H9 (cell line): ENCODE measurements around the gene SLC33A1. TPM values are rescaled to one million over a fixed set of nuclear protein-coding genes. Genes with fewer than 3 reads are reported as not detected.

Source experiments
- DNase-seq: peaks from one replicate; pipeline ENCODE4 v3.0.0-alpha.2; 2017
- H2AFZ ChIP-seq: one replicate; pipeline ENCODE4 v1.6.1; 2013; ENCODE audit warnings: mild to moderate bottlenecking, low read length, control low read depth, moderate library complexity
- H2AK5ac ChIP-seq: 2 replicates; pipeline ENCODE4 v1.6.1; 2013; ENCODE audit warnings: low read length, control low read depth, mixed read lengths; ENCODE audit not compliant: insufficient read length
- H2BK120ac ChIP-seq: one replicate; pipeline ENCODE4 v1.6.1; 2013; ENCODE audit warnings: low read depth, mild to moderate bottlenecking, low read length, control low read depth, inconsistent platforms; ENCODE audit not compliant: poor library complexity, severe bottlenecking
- H2BK12ac ChIP-seq: 2 replicates; pipeline ENCODE4 v1.6.1; 2013; ENCODE audit warnings: low read length, control low read depth, mixed read lengths, low read depth; ENCODE audit not compliant: insufficient read length
- H2BK15ac ChIP-seq: 2 replicates; pipeline ENCODE4 v1.6.1; 2013; ENCODE audit warnings: low read depth, low read length, control low read depth
- H2BK20ac ChIP-seq: one replicate; pipeline ENCODE4 v1.6.1; 2013; ENCODE audit warnings: low read depth, mild to moderate bottlenecking, low read length, control low read depth, inconsistent platforms; ENCODE audit not compliant: poor library complexity, severe bottlenecking
- H2BK5ac ChIP-seq: 2 replicates; pipeline ENCODE4 v1.6.1; 2013; ENCODE audit warnings: low read length, control low read depth, mixed read lengths; ENCODE audit not compliant: insufficient read length
- H3K14ac ChIP-seq: 2 replicates; pipeline ENCODE4 v1.6.1; 2013; ENCODE audit warnings: low read length, control low read depth; ENCODE audit not compliant: insufficient read depth
- H3K18ac ChIP-seq: 2 replicates; pipeline ENCODE4 v1.6.1; 2013; ENCODE audit warnings: low read depth, mild to moderate bottlenecking, mixed read lengths, low read length, control low read depth; ENCODE audit not compliant: insufficient read length
- H3K23ac ChIP-seq: 2 replicates; pipeline ENCODE4 v1.6.1; 2013; ENCODE audit warnings: low read length, control low read depth, mixed read lengths, low read depth; ENCODE audit not compliant: insufficient read length
- H3K23me2 ChIP-seq: 2 replicates; pipeline ENCODE4 v1.6.1; 2013; ENCODE audit warnings: low read depth, mild to moderate bottlenecking, mixed read lengths, low read length, control low read depth; ENCODE audit not compliant: insufficient read length, poor library complexity, severe bottlenecking
- H3K27ac ChIP-seq: 2 replicates; pipeline ENCODE4 v1.5.1; 2013; ENCODE audit warnings: low read length, control low read depth, mixed read lengths, low read depth; ENCODE audit not compliant: insufficient read length
- H3K27me3 ChIP-seq: 2 replicates; pipeline ENCODE4 v1.6.1; 2013; ENCODE audit warnings: low read length, control low read depth, inconsistent platforms; ENCODE audit not compliant: insufficient read depth
- H3K4ac ChIP-seq: 2 replicates; pipeline ENCODE4 v1.6.1; 2013; ENCODE audit warnings: low read depth, mild to moderate bottlenecking, control low read depth, inconsistent platforms, low read length, moderate library complexity
- H3K4me1 ChIP-seq: 2 replicates; pipeline ENCODE4 v1.6.1; 2013; ENCODE audit warnings: low read length, control low read depth, inconsistent platforms; ENCODE audit not compliant: insufficient read depth
- H3K4me2 ChIP-seq: 2 replicates; pipeline ENCODE4 v1.6.1; 2013; ENCODE audit warnings: low read length, control low read depth, mixed read lengths; ENCODE audit not compliant: insufficient read length, insufficient read depth
- H3K56ac ChIP-seq: 2 replicates; pipeline ENCODE4 v1.6.1; 2013; ENCODE audit warnings: low read depth, mild to moderate bottlenecking, mixed read lengths, low read length, control low read depth; ENCODE audit not compliant: insufficient read length
- H3K79me1 ChIP-seq: 2 replicates; pipeline ENCODE4 v1.6.1; 2013; ENCODE audit warnings: low read depth, mild to moderate bottlenecking, moderate library complexity, low read length, control low read depth, inconsistent platforms; ENCODE audit not compliant: insufficient read depth, poor library complexity, severe bottlenecking
- H3K79me2 ChIP-seq: 2 replicates; pipeline ENCODE4 v1.6.1; 2013; ENCODE audit warnings: low read length, control low read depth, inconsistent platforms; ENCODE audit not compliant: insufficient read depth
- H3K9ac ChIP-seq: 2 replicates; pipeline ENCODE4 v1.6.1; 2013; ENCODE audit warnings: low read length, control low read depth, mixed read lengths; ENCODE audit not compliant: insufficient read length; ENCODE audit errors: extremely low read depth
- H3K9me3 ChIP-seq: one replicate; pipeline ENCODE4 v1.6.1; 2013; ENCODE audit warnings: low read depth, low read length, inconsistent platforms; ENCODE audit not compliant: control insufficient read depth
- H3T11ph ChIP-seq: one replicate; pipeline ENCODE4 v1.6.1; 2013; ENCODE audit warnings: mild to moderate bottlenecking, low read length, control low read depth, inconsistent platforms
- H4K20me1 ChIP-seq: one replicate; pipeline ENCODE4 v1.6.1; 2013; ENCODE audit not compliant: control insufficient read depth, insufficient read length, insufficient read depth
- H4K5ac ChIP-seq: 2 replicates; pipeline ENCODE4 v1.6.1; 2013; ENCODE audit warnings: low read depth, mild to moderate bottlenecking, mixed read lengths, low read length, control low read depth; ENCODE audit not compliant: insufficient read length
- H4K8ac ChIP-seq: replicated peaks from 2 replicates; pipeline ENCODE4 v1.6.1; 2013; ENCODE audit warnings: low read length, control low read depth, mixed read lengths, low read depth; ENCODE audit not compliant: insufficient read length
- H4K91ac ChIP-seq: 2 replicates; pipeline ENCODE4 v1.6.1; 2013; ENCODE audit warnings: low read depth, mild to moderate bottlenecking, moderate library complexity, mixed read lengths, low read length, control low read depth; ENCODE audit not compliant: insufficient read length
- H3K27ac Mint-ChIP-seq, 3 experiments: 2 replicates in 2 of 3; 3 replicates in 1 of 3; pipeline ENCODE4 v1.8.0; 2020 to 2021; ENCODE audit warnings: mixed read lengths in 3 of 3, mild to moderate bottlenecking in 1 of 3, moderate library complexity in 1 of 3
- H3K27me3 Mint-ChIP-seq: 2 replicates; pipeline ENCODE4 v1.8.0; 2021; ENCODE audit warnings: low read depth, mild to moderate bottlenecking, moderate library complexity, mixed read lengths
- H3K36me3 Mint-ChIP-seq, 3 experiments: 2 replicates in 2 of 3; 3 replicates in 1 of 3; pipeline ENCODE4 v1.8.0; 2020 to 2021; ENCODE audit warnings: low read depth in 3 of 3, mixed read lengths in 3 of 3; ENCODE audit not compliant: insufficient read depth in 1 of 3
- H3K4me1 Mint-ChIP-seq, 2 experiments: 2 replicates each; pipeline ENCODE4 v1.8.0; 2020; ENCODE audit warnings: mixed read lengths in 2 of 2
- H3K4me3 Mint-ChIP-seq, 2 experiments: 2 replicates in 1 of 2; 3 replicates in 1 of 2; pipeline ENCODE4 v1.8.0; 2020 to 2021; ENCODE audit warnings: mild to moderate bottlenecking in 2 of 2, mixed read lengths in 2 of 2, moderate library complexity in 1 of 2
- H3K9me3 Mint-ChIP-seq, 2 experiments: 2 replicates in 1 of 2; 3 replicates in 1 of 2; pipeline ENCODE4 v1.8.0; 2020; ENCODE audit warnings: mild to moderate bottlenecking in 2 of 2, mixed read lengths in 2 of 2, moderate library complexity in 1 of 2
- WGBS: extraction: QIAGEN DNeasy Blood & Tissue Kit; methylation state at CpG from one replicate; pipeline ENCODE4 v1.1.7; 2013; ENCODE audit warnings: missing lambda C conversion rate, low lambda C conversion rate, mixed read lengths; ENCODE audit not compliant: insufficient read length; ENCODE audit errors: extremely low coverage; 5-methylcytosine and 5-hydroxymethylcytosine counted together
- total RNA-seq: library from RNA; stranded (reverse); gene quantifications from 2 replicates; pipeline ENCODE4 v1.2.1, GENCODE V29; 2021
- TF ChIP-seq, protein P1 (sequence below): fragments of 200-600 bp; sonication (generic); conservative IDR thresholded peaks from 3 replicates; pipeline ENCODE4 v1.8.0; 2021; ENCODE audit warnings: antibody characterized with exemption, mild to moderate bottlenecking

The SLC33A1 gene
- total RNA-seq, 1 experiment from 2014 or later = 15.0 TPM

DNA sequence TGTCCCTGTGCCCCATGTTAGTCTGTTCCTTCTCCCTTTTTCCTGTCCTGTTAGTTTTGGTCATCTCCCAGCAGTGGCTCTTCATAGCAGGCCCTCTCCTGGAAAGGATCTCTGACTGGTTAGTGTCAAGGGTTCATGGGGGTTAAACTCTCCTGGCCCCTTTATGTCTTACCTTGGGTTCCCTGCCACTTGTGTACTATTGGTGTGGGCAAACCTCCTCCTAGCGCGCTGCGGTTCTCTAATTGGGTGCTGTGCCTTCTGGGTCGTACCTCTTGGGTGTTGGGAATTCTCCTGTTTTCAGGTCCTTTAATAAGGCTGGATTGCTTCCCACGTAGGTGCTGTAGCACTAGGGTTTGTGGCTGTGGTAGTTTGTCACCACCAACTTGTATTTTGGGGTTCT, 35.0 kb upstream of the SLC33A1 start:
- H3T11ph ChIP-seq = no peak overlapping the region
- H3K27ac ChIP-seq = no peak overlapping the region
- H3K27me3 ChIP-seq = no peaks in the 10 kb centered on the region
- H4K20me1 ChIP-seq = no peaks in the 10 kb centered on the region
- no peak overlapping the region for H3K4me2 ChIP-seq
- no peaks in the 10 kb centered on the region for H3K9me3 Mint-ChIP-seq
- H3K9me3 ChIP-seq = no peaks in the 10 kb centered on the region
- H3K4ac ChIP-seq = no peak overlapping the region
- H4K5ac ChIP-seq = peak overlapping the region; percentile 28
- H3K4me3 Mint-ChIP-seq = no peak overlapping the region
- H3K27me3 Mint-ChIP-seq = no peaks in the 10 kb centered on the region
- peaks cover 13 to 15% of the 10 kb centered on the region in 2 experiments for H3K4me1 Mint-ChIP-seq
- no peaks in the 10 kb centered on the region for H3K23me2 ChIP-seq
- no peak overlapping the region for H2BK120ac ChIP-seq
- no peak overlapping the region for H3K18ac ChIP-seq
- no peak overlapping the region for H4K8ac ChIP-seq
- H3K23ac ChIP-seq = no peak overlapping the region
- no peak overlapping the region for H3K9ac ChIP-seq
- peak overlapping the region in 2 of 3 experiments; percentile 45 to 75; a peak in 5 of 7 replicates for H3K27ac Mint-ChIP-seq
- no peak overlapping the region for H2BK5ac ChIP-seq
- no peak overlapping the region for H2AFZ ChIP-seq
- no peak overlapping the region for H2BK12ac ChIP-seq
- TF ChIP-seq, protein P1, sequence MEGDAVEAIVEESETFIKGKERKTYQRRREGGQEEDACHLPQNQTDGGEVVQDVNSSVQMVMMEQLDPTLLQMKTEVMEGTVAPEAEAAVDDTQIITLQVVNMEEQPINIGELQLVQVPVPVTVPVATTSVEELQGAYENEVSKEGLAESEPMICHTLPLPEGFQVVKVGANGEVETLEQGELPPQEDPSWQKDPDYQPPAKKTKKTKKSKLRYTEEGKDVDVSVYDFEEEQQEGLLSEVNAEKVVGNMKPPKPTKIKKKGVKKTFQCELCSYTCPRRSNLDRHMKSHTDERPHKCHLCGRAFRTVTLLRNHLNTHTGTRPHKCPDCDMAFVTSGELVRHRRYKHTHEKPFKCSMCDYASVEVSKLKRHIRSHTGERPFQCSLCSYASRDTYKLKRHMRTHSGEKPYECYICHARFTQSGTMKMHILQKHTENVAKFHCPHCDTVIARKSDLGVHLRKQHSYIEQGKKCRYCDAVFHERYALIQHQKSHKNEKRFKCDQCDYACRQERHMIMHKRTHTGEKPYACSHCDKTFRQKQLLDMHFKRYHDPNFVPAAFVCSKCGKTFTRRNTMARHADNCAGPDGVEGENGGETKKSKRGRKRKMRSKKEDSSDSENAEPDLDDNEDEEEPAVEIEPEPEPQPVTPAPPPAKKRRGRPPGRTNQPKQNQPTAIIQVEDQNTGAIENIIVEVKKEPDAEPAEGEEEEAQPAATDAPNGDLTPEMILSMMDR = no peak
- H2AK5ac ChIP-seq = no peak overlapping the region
- H3K56ac ChIP-seq = no peak overlapping the region
- DNase-seq = no peak
- H3K36me3 Mint-ChIP-seq = peaks cover 6 to 10% (median 10%) of the 10 kb centered on the region in 3 experiments; a peak in 6 of 7 replicates
- H3K14ac ChIP-seq = peak overlapping the region; percentile 63
- WGBS = no CpG with 5 or more reads among the region's 5 CpGs
- no peak overlapping the region for H4K91ac ChIP-seq
- H3K79me1 ChIP-seq = peaks cover 14% of the 10 kb centered on the region
- H3K79me2 ChIP-seq = peaks cover 18% of the 10 kb centered on the region; the same call in 1 of the 2 replicates
- H3K4me1 ChIP-seq = no peaks in the 10 kb centered on the region; the same call in 1 of the 2 replicates
- no peak overlapping the region for H2BK15ac ChIP-seq
- no peak overlapping the region for H2BK20ac ChIP-seq
